ENCODE data around the gene GPC6. TPM values are rescaled to one million over a fixed set of nuclear protein-coding genes. Genes with fewer than 3 reads are reported as not detected.
A peak's percentile ranks its signal among the peaks of the same experiment; 100 is the strongest.

Gene GPC6
- total and polyA plus RNA-seq, 2 experiments from 2014 or later = 26.0 to 92.8 TPM

DNA sequence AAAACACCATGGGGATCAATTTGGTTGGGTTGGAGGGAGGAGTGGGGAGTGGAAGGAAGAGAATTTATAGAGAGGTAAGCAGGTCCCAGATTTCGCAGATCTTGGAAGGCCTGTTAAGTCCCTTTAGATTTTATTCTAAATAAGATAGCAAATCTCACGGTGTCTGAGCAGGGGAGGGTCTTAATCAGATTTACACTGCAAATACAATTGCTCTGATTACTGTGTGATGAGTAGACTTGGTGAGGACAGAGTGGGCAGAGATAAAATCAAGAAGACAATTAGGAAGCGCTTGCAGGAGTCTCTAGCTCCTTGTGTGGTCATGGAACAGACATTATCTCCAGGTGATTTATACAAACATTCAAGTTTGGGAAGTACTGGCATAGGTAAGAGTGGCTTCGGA lies 126.0 kb downstream of the GPC6 start:
- no peaks in the 10 kb centered on the region for H3K36me3 ChIP-seq (replicated peaks; ENCODE audit: insufficient read depth, low read depth)
- H3K27me3 ChIP-seq = no peaks in the 10 kb centered on the region
- TF ChIP-seq EZH2 (IDR thresholded peaks at IDR 0.05; ENCODE audit: borderline replicate concordance) (no peak), EZH2phosphoT487 (IDR thresholded peaks at IDR 0.05; ENCODE audit: low read depth, severe bottlenecking, unreplicated experiment) (no peak)
- TF ChIP-seq, protein P1, sequence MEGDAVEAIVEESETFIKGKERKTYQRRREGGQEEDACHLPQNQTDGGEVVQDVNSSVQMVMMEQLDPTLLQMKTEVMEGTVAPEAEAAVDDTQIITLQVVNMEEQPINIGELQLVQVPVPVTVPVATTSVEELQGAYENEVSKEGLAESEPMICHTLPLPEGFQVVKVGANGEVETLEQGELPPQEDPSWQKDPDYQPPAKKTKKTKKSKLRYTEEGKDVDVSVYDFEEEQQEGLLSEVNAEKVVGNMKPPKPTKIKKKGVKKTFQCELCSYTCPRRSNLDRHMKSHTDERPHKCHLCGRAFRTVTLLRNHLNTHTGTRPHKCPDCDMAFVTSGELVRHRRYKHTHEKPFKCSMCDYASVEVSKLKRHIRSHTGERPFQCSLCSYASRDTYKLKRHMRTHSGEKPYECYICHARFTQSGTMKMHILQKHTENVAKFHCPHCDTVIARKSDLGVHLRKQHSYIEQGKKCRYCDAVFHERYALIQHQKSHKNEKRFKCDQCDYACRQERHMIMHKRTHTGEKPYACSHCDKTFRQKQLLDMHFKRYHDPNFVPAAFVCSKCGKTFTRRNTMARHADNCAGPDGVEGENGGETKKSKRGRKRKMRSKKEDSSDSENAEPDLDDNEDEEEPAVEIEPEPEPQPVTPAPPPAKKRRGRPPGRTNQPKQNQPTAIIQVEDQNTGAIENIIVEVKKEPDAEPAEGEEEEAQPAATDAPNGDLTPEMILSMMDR (IDR thresholded peaks at IDR 0.05; ENCODE audit: poor library complexity) = no peak
- H3K27ac ChIP-seq = no peak overlapping the region
- DNase-seq (ENCODE audit: low spot score) = no peak
- no peak overlapping the region for H3K4me3 ChIP-seq
- WGBS (ENCODE audit: low lambda C conversion rate, missing lambda C conversion rate) = 79% methylated on average over 4 of the region's 4 CpGs
- H4K20me1 ChIP-seq (ENCODE audit: insufficient read depth, poor library complexity, severe bottlenecking) = no peaks in the 10 kb centered on the region
- H3K79me2 ChIP-seq = peaks cover 82% of the 10 kb centered on the region
- no peaks in the 10 kb centered on the region for H3K9me2 ChIP-seq (replicated peaks; ENCODE audit: insufficient read depth)
- no peak overlapping the region for H2AFZ ChIP-seq
- no peaks in the 10 kb centered on the region for H3K9me3 ChIP-seq (ENCODE audit: low read depth)
- no peaks in the 10 kb centered on the region for H3K4me1 ChIP-seq (ENCODE audit: insufficient read depth)
- no peak overlapping the region for H3K4me2 ChIP-seq

DNA sequence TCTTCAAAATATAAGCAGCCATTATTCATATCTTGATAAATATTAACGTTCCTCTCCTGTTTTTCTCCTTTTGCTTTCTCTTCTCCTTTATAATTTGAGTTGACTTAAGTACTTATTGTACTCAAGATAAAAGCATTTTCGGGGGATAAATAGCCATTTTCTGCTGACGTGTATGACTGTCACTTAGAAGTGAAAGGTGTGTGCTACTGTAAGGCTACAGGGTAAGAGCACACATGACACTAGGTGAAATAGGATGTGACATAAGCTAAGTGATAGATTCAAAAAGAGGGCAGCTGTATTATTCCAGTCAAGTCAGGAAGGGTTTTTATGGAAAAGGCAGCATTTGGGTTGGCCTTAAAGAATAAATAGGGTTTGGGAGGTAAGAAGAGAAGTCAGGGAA lies 128.5 kb downstream of the GPC6 start:
- H2AFZ ChIP-seq = no peak overlapping the region
- H3K36me3 ChIP-seq (replicated peaks; ENCODE audit: insufficient read depth, low read depth) = no peaks in the 10 kb centered on the region
- no peak overlapping the region for H3K4me3 ChIP-seq
- no peaks in the 10 kb centered on the region for H4K20me1 ChIP-seq (ENCODE audit: insufficient read depth, poor library complexity, severe bottlenecking)
- H3K79me2 ChIP-seq = peaks cover 87% of the 10 kb centered on the region
- no peak for TF ChIP-seq EZH2phosphoT487 (IDR thresholded peaks at IDR 0.05; ENCODE audit: low read depth, severe bottlenecking, unreplicated experiment)
- no peak for TF ChIP-seq EZH2 (IDR thresholded peaks at IDR 0.05; ENCODE audit: borderline replicate concordance)
- TF ChIP-seq, protein P1 (IDR thresholded peaks at IDR 0.05; ENCODE audit: poor library complexity) = no peak
- 79% methylated on average over 3 of the region's 3 CpGs for WGBS (ENCODE audit: low lambda C conversion rate, missing lambda C conversion rate)
- no peak overlapping the region for H3K4me2 ChIP-seq
- no peaks in the 10 kb centered on the region for H3K27me3 ChIP-seq
- no peak overlapping the region for H3K27ac ChIP-seq
- H3K9me3 ChIP-seq (ENCODE audit: low read depth) = no peaks in the 10 kb centered on the region
- H3K9me2 ChIP-seq (replicated peaks; ENCODE audit: insufficient read depth) = no peaks in the 10 kb centered on the region
- no peaks in the 10 kb centered on the region for H3K4me1 ChIP-seq (ENCODE audit: insufficient read depth)
- DNase-seq (ENCODE audit: low spot score) = no peak

DNA sequence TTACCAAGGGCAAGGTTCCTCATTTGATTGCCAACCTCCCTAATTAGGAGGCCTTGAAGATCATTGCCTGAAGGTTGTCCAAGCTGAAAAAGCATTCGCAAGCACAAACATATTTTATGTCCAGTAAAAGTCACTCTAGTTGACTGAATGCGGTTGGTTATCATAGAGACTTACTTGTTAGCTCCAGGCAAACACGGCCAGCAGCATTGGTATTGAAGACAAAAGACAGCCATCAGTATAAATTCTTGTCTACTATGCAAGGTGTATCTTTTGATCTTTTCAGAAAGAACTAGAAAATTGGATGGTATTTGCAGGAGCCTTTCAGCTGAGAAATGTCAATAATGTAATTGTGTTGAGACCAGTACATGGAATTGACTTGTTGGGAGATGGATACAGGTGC lies 129.9 kb downstream of the GPC6 start:
- Histone ChIP-seq H2AFZ (no peak overlapping the region), H3K27ac (peak overlapping the region; percentile 15), H4K20me1 (ENCODE audit: insufficient read depth, poor library complexity, severe bottlenecking) (no peaks in the 10 kb centered on the region), H3K9me3 (ENCODE audit: low read depth) (no peaks in the 10 kb centered on the region), H3K4me3 (no peak overlapping the region), H3K79me2 (peaks cover 89% of the 10 kb centered on the region), H3K36me3 (replicated peaks; ENCODE audit: insufficient read depth, low read depth) (no peaks in the 10 kb centered on the region), H3K4me2 (no peak overlapping the region), H3K9me2 (replicated peaks; ENCODE audit: insufficient read depth) (no peaks in the 10 kb centered on the region), H3K4me1 (ENCODE audit: insufficient read depth) (peaks cover 4% of the 10 kb centered on the region), H3K27me3 (no peaks in the 10 kb centered on the region)
- no peak for TF ChIP-seq EZH2 (IDR thresholded peaks at IDR 0.05; ENCODE audit: borderline replicate concordance)
- no peak for TF ChIP-seq EZH2phosphoT487 (IDR thresholded peaks at IDR 0.05; ENCODE audit: low read depth, severe bottlenecking, unreplicated experiment)
- TF ChIP-seq, protein P1 (IDR thresholded peaks at IDR 0.05; ENCODE audit: poor library complexity) = no peak
- 62% methylated on average over 3 of the region's 3 CpGs for WGBS (ENCODE audit: low lambda C conversion rate, missing lambda C conversion rate)
- no peak for DNase-seq (ENCODE audit: low spot score)

DNA sequence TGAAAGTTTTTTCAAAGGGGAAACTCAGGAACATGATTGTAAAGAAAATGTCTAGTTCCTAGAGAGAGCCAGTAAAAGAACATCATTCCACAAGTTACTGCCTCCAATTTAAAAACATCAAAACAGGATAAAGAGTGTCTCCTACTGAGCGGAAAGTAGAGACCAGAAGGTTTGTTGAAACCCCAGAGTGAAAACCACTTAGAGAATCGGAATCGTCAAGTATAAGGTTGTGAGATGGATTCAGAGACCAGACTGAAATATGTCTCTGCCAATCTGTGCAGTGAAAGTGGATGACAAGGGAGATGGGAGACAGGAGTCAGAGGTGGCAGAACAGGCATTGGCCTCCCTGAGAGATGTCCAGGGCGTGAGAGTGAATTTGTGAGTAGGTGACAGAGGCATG lies 133.4 kb downstream of the GPC6 start:
- no peak overlapping the region for H2AFZ ChIP-seq
- H3K4me2 ChIP-seq = no peak overlapping the region
- H4K20me1 ChIP-seq (ENCODE audit: insufficient read depth, poor library complexity, severe bottlenecking) = no peaks in the 10 kb centered on the region
- no peaks in the 10 kb centered on the region for H3K27me3 ChIP-seq
- H3K9me3 ChIP-seq (ENCODE audit: low read depth) = no peaks in the 10 kb centered on the region
- 92% methylated on average over 4 of the region's 4 CpGs for WGBS (ENCODE audit: low lambda C conversion rate, missing lambda C conversion rate)
- peaks cover 12% of the 10 kb centered on the region for H3K4me1 ChIP-seq (ENCODE audit: insufficient read depth)
- no peaks in the 10 kb centered on the region for H3K36me3 ChIP-seq (replicated peaks; ENCODE audit: insufficient read depth, low read depth)
- no peak for TF ChIP-seq EZH2phosphoT487 (IDR thresholded peaks at IDR 0.05; ENCODE audit: low read depth, severe bottlenecking, unreplicated experiment)
- TF ChIP-seq, protein P1 (IDR thresholded peaks at IDR 0.05; ENCODE audit: poor library complexity) = no peak
- TF ChIP-seq EZH2 (IDR thresholded peaks at IDR 0.05; ENCODE audit: borderline replicate concordance) = no peak
- H3K4me3 ChIP-seq = no peak overlapping the region
- no peak overlapping the region for H3K27ac ChIP-seq
- peaks cover 72% of the 10 kb centered on the region for H3K79me2 ChIP-seq
- no peak for DNase-seq (ENCODE audit: low spot score)
- H3K9me2 ChIP-seq (replicated peaks; ENCODE audit: insufficient read depth) = no peaks in the 10 kb centered on the region
